Suprapubic skin (tissue), 4 donors: ENCODE results near the gene MORN4. TPM values are rescaled to one million over a fixed set of nuclear protein-coding genes. Genes with fewer than 3 reads are reported as not detected.
A peak's percentile ranks its signal among the peaks of the same experiment; 100 is the strongest.

Experiments used
- DNase-seq, 2 donors: peaks; one replicate each; pipeline ENCODE4 v3.0.0-alpha.2; 2019; ENCODE audit warnings: low spot score in 2 of 2
- H3K27ac ChIP-seq: fragments of 200-600 bp; sonication (generic); one replicate; pipeline ENCODE4 v1.5.1; 2019
- H3K27me3 ChIP-seq: fragments of 200-600 bp; sonication (generic); one replicate; pipeline ENCODE4 v1.5.1; 2019
- H3K36me3 ChIP-seq: fragments of 200-600 bp; sonication (generic); one replicate; pipeline ENCODE4 v1.5.1; 2019
- H3K4me1 ChIP-seq: fragments of 200-600 bp; sonication (generic); one replicate; pipeline ENCODE4 v1.5.1; 2019
- H3K4me3 ChIP-seq: fragments of 200-600 bp; sonication (generic); one replicate; pipeline ENCODE4 v1.5.1; 2019; ENCODE audit warnings: mild to moderate bottlenecking
- H3K9me3 ChIP-seq: fragments of 200-600 bp; sonication (generic); one replicate; pipeline ENCODE4 v1.5.1; 2019
- CTCF ChIP-seq, 2 donors: fragments of 200-600 bp in 1 of 2; fragments of 450-650 bp in 1 of 2; sonication (generic) in 1 of 2; IDR thresholded peaks; one replicate each; pipeline ENCODE4 v1.5.1; 2016 to 2019; ENCODE audit warnings: antibody characterized with exemption in 2 of 2, mild to moderate bottlenecking in 1 of 2, moderate library complexity in 1 of 2
- EP300 ChIP-seq: sonication (generic); formaldehyde crosslinking; IDR thresholded peaks from one replicate; pipeline ENCODE4 v1.6.1; 2017; ENCODE audit warnings: antibody characterized with exemption
- POLR2A ChIP-seq, 2 donors: fragments of 450-650 bp; IDR thresholded peaks; one replicate each; pipeline ENCODE4 v1.6.1; 2017; ENCODE audit warnings: antibody characterized with exemption in 2 of 2, mild to moderate bottlenecking in 2 of 2, moderate library complexity in 2 of 2
- POLR2AphosphoS5 ChIP-seq, 3 donors: sonication (generic); formaldehyde crosslinking; IDR thresholded peaks; one replicate each; pipeline ENCODE4 v1.6.1; 2017; ENCODE audit warnings: antibody characterized with exemption in 3 of 3
- WGBS: methylation state at CpG from one replicate; pipeline ENCODE4 v1.1.5; 2018; 5-methylcytosine and 5-hydroxymethylcytosine counted together
- total RNA-seq, 4 donors: library from RNA; depleted of rRNA; stranded (reverse); fragments of >200 nt; gene quantifications; one replicate each; pipeline ENCODE4 v1.1.0, GENCODE V29; 2016

Gene MORN4
- total RNA-seq, 4 donors from 2014 or later = 1.3 to 5.6 (median 2.4) TPM

DNA sequence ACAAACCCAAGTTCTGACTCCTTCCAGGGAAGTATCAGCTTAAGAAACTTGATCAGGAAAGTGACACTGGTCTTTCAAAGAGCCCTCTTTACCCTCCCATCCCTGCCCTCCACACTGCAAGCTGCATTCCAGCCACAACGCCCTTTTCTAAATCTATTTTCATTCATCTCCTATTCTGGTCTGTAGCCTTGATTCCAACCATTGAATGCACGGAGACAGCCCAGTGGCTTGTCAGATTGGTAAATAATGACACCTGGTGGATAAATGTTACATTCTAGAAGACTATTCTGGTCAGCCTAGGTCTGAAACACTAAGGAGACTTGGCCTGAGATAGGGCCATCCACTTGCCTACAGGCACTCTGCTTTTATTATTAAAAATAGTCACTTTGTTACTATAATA is 20.9 kb downstream of the MORN4 start:
- Histone ChIP-seq H3K9me3 (no peaks in the 10 kb centered on the region), H3K4me1 (peaks cover 5% of the 10 kb centered on the region), H3K4me3 (no peak overlapping the region), H3K36me3 (peaks cover 9% of the 10 kb centered on the region), H3K27me3 (no peaks in the 10 kb centered on the region), H3K27ac (no peak overlapping the region)
- WGBS = 19% methylated on average over 2 of the region's 2 CpGs
- peak in 1 of 2 donors; percentile 35 for TF ChIP-seq CTCF (IDR thresholded peaks at IDR 0.05)
- TF ChIP-seq POLR2A (IDR thresholded peaks at IDR 0.05) = no peak
- DNase-seq = no peak

DNA sequence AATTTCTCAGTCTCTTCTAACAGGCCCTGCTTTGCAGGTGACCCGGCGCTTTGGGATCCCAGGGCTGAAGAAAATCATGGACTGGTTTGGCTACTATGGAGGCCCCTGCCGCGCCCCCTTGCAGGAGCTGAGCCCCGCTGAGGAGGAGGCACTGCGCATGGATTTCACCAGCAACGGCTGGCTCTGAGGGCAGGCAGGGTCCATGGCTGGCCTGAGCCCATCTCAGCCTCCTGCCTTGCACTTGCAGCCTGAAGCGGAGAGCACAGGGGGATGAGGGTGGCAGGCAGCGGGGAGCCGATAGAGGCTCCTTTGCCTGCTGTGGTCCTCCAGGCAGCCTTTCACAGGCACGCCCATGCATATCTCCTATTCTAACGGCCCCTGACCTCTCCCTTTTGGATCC is 21.8 kb downstream of the MORN4 start:
- Histone ChIP-seq H3K4me3 (no peak overlapping the region), H3K27ac (no peak overlapping the region), H3K36me3 (peaks cover 9% of the 10 kb centered on the region), H3K27me3 (no peaks in the 10 kb centered on the region), H3K4me1 (peaks cover 5% of the 10 kb centered on the region), H3K9me3 (no peaks in the 10 kb centered on the region)
- 76% methylated on average over 7 of the region's 12 CpGs for WGBS
- TF ChIP-seq POLR2A (IDR thresholded peaks at IDR 0.05) (no peak), POLR2AphosphoS5 (IDR thresholded peaks at IDR 0.05) (no peak), CTCF (IDR thresholded peaks at IDR 0.05) (no peak), EP300 (no peak)
- DNase-seq = no peak

GRCh38 chr10:97608991-97609561 is 24.2 kb downstream of the MORN4 start:
- Histone ChIP-seq H3K27me3 (no peaks in the 10 kb centered on the region), H3K36me3 (no peaks in the 10 kb centered on the region), H3K9me3 (no peaks in the 10 kb centered on the region), H3K27ac (peak overlapping the region; percentile 0), H3K4me3 (no peak overlapping the region), H3K4me1 (peaks cover 5% of the 10 kb centered on the region)
- DNase-seq = no peak
- TF ChIP-seq POLR2AphosphoS5 (IDR thresholded peaks at IDR 0.05) (no peak), EP300 (no peak), POLR2A (IDR thresholded peaks at IDR 0.05) (no peak), CTCF (IDR thresholded peaks at IDR 0.05) (no peak)
- 40% methylated on average over 13 of the region's 13 CpGs for whole genome bisulfite sequencing

GRCh38 chr10:97607095-97607636 is 26.1 kb downstream of the MORN4 start:
- 79% methylated on average over 5 of the region's 5 CpGs for WGBS

More at GRCh38 chr10:97607095-97607636, 26.1 kb downstream of the MORN4 start:
- Histone ChIP-seq H3K4me3 (no peak overlapping the region), H3K27me3 (no peaks in the 10 kb centered on the region), H3K4me1 (peaks cover 5% of the 10 kb centered on the region), H3K36me3 (no peaks in the 10 kb centered on the region), H3K9me3 (no peaks in the 10 kb centered on the region), H3K27ac (no peak overlapping the region)
- no peak for DNase-seq
- no peak for TF ChIP-seq CTCF (IDR thresholded peaks at IDR 0.05)
- no peak for TF ChIP-seq POLR2AphosphoS5 (IDR thresholded peaks at IDR 0.05)
- TF ChIP-seq POLR2A (IDR thresholded peaks at IDR 0.05) = no peak
- TF ChIP-seq EP300 = no peak
